ENCODE measurements around the gene SH3GLB2. TPM values are rescaled to one million over a fixed set of nuclear protein-coding genes. Genes with fewer than 3 reads are reported as not detected.

SH3GLB2 gene
- total RNA-seq, 3 donors from 2014 or later, result 59.2 to 227 (median 150) TPM

GRCh38 chr9:129011170-129011569 is 17.0 kb downstream of the SH3GLB2 start:
- intact Hi-C loops (cut with DNase I; ENCODE audit: low total_unique reads), result no loop called here
- H3K4me1 ChIP-seq, result no peaks in the 10 kb centered on the region
- TF ChIP-seq POLR2A (IDR thresholded peaks at IDR 0.05) (no peak), POLR2AphosphoS5 (IDR thresholded peaks at IDR 0.05) (no peak), CTCF (IDR thresholded peaks at IDR 0.05) (no peak)
- H3K4me3 ChIP-seq, result no peak overlapping the region
- no peaks in the 10 kb centered on the region for H3K9me3 ChIP-seq
- no peaks in the 10 kb centered on the region for H3K27me3 ChIP-seq
- DNase-seq (ENCODE audit: low spot score in 2 of 2), result no peak
- H3K36me3 ChIP-seq, result peaks cover 2% of the 10 kb centered on the region
- H3K27ac ChIP-seq, result no peak overlapping the region

- Histone ChIP-seq H3K27ac (no peak overlapping the region), H3K36me3 (peaks cover 6% of the 10 kb centered on the region), H3K9me3 (no peaks in the 10 kb centered on the region), H3K4me3 (no peak overlapping the region), H3K27me3 (no peaks in the 10 kb centered on the region), H3K4me1 (no peaks in the 10 kb centered on the region)
- no peak for TF ChIP-seq POLR2AphosphoS5 (IDR thresholded peaks at IDR 0.05)
- no peak for TF ChIP-seq CTCF (IDR thresholded peaks at IDR 0.05)
- TF ChIP-seq POLR2A (IDR thresholded peaks at IDR 0.05), result no peak
- DNase-seq (ENCODE audit: low spot score in 2 of 2), result no peak
- intact Hi-C loops (cut with DNase I; ENCODE audit: low total_unique reads), result no loop called here
Measured at GRCh38 chr9:129010267-129010975, 17.7 kb downstream of the SH3GLB2 start.

GRCh38 chr9:129009584-129010141 is 18.5 kb downstream of the SH3GLB2 start:
- intact Hi-C loops (cut with DNase I; ENCODE audit: low total_unique reads), result no loop called here
- TF ChIP-seq CTCF (IDR thresholded peaks at IDR 0.05) (no peak), POLR2A (IDR thresholded peaks at IDR 0.05) (no peak), POLR2AphosphoS5 (IDR thresholded peaks at IDR 0.05) (no peak)
- no peaks in the 10 kb centered on the region for H3K27me3 ChIP-seq
- no peaks in the 10 kb centered on the region for H3K4me1 ChIP-seq
- no peak overlapping the region for H3K4me3 ChIP-seq
- peaks cover 6% of the 10 kb centered on the region for H3K36me3 ChIP-seq
- H3K9me3 ChIP-seq, result no peaks in the 10 kb centered on the region
- no peak for DNase-seq (ENCODE audit: low spot score in 2 of 2)
- no peak overlapping the region for H3K27ac ChIP-seq

GRCh38 chr9:129008986-129009583 is 19.0 kb downstream of the SH3GLB2 start:
- intact Hi-C loops (cut with DNase I; ENCODE audit: low total_unique reads), result no loop called here
- no peaks in the 10 kb centered on the region for H3K27me3 ChIP-seq
- TF ChIP-seq POLR2AphosphoS5 (IDR thresholded peaks at IDR 0.05) (no peak), CTCF (IDR thresholded peaks at IDR 0.05) (no peak), POLR2A (IDR thresholded peaks at IDR 0.05) (no peak)
- H3K36me3 ChIP-seq, result peaks cover 6% of the 10 kb centered on the region
- DNase-seq (ENCODE audit: low spot score in 2 of 2), result no peak
- peak overlapping the region in 1 of 2 donors; percentile 7 for H3K27ac ChIP-seq
- no peaks in the 10 kb centered on the region for H3K9me3 ChIP-seq
- H3K4me3 ChIP-seq, result no peak overlapping the region
- H3K4me1 ChIP-seq, result no peaks in the 10 kb centered on the region

- intact Hi-C loops (cut with DNase I; ENCODE audit: low total_unique reads), result no loop called here
- no peak overlapping the region for H3K4me3 ChIP-seq
- H3K36me3 ChIP-seq, result peaks cover 6% of the 10 kb centered on the region
- no peak for DNase-seq (ENCODE audit: low spot score in 2 of 2)
- TF ChIP-seq CTCF (IDR thresholded peaks at IDR 0.05) (no peak), POLR2AphosphoS5 (IDR thresholded peaks at IDR 0.05) (no peak)
- H3K27me3 ChIP-seq, result no peaks in the 10 kb centered on the region
- no peaks in the 10 kb centered on the region for H3K4me1 ChIP-seq
- peak overlapping the region in 1 of 2 donors; percentile 7 for H3K27ac ChIP-seq
- no peaks in the 10 kb centered on the region for H3K9me3 ChIP-seq
Measured at GRCh38 chr9:129008469-129008965, 19.6 kb downstream of the SH3GLB2 start.
